Measurements from ENCODE around the gene ARMH3.

ARMH3 gene

DNA sequence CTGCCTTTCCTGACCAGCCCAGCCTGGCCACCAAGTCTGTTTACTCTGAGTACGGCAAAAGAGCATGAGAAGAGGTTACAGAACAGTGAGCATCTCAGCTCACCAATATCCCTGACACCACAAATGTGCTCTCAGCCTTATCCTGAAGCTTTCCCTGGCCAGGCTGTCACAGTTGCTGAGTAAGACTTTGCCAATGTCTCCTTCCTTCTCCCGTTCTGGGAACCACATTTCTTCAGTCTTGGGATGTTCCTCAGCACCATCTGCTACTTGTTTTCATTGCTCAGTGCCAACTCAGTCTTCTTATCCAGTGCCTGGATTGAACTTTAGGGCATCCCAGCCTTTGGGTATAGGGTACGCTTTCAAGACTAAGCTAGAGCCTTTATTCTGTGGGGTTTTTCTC is 205.2 kb downstream of the ARMH3 start:
- no peak for DNase-seq

DNA sequence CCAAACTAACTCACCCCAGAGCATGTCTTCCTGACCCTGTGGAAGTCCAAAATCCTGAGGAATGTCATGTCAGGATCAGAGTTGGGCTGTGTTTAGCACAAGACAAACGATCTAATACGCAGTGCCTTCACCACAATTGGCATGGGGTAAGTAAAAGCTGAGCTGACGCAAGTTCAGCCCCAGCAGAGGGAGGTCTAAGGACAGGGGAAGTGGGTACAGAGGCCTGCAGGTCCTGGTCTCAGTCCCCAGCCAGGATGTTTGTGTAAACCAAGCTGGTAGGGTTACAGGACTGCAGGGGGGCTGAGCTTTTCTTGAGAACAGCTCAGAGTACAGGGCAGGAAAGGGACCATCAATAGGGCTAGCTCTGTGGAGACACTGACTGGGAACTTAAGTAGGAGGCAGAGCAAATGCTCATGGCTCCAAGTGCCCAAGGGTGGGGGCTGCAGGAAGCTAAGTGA is 207.1 kb downstream of the ARMH3 start:
- DNase-seq, result no peak

DNA sequence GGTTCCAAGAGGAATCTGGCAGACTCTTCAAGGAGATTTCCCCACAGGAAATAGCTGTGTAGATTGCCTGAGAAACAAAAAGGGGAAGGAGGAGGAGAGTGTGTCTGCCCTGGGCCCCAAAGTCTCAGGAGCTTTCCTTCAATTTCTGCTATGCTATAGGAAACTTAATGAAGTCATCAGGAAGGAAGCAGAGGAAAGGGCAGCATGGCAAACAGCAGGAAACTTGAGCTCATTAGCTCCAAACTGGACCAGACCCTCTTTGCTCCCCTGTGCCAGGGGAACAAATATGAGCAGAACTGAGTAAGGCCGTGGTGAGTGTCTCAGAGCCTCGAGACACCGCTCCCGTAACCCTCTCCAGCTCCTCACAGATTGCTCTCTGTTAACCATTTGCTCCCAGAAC is 207.6 kb downstream of the ARMH3 start:
- DNase-seq, result no peak

DNA sequence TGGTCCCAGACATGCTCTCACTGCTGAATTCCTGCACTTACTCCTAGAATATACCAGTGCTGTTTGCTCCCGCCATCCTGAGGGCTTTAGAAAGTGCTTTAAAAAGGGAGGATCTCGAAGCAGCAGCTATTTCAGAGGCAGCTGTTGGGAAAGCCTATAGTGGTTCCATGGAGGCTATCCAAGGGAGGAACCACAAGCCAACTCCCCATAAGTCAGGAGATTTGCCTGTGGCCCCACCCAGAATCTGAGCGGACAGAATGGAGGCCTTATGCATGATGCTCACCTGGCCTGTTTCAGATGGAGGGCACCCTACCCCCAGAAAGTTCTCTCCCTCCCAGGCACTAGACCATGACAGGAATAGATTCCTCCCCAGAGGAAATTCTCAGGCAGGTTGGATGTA is 210.1 kb downstream of the ARMH3 start:
- DNase-seq, result no peak

DNA sequence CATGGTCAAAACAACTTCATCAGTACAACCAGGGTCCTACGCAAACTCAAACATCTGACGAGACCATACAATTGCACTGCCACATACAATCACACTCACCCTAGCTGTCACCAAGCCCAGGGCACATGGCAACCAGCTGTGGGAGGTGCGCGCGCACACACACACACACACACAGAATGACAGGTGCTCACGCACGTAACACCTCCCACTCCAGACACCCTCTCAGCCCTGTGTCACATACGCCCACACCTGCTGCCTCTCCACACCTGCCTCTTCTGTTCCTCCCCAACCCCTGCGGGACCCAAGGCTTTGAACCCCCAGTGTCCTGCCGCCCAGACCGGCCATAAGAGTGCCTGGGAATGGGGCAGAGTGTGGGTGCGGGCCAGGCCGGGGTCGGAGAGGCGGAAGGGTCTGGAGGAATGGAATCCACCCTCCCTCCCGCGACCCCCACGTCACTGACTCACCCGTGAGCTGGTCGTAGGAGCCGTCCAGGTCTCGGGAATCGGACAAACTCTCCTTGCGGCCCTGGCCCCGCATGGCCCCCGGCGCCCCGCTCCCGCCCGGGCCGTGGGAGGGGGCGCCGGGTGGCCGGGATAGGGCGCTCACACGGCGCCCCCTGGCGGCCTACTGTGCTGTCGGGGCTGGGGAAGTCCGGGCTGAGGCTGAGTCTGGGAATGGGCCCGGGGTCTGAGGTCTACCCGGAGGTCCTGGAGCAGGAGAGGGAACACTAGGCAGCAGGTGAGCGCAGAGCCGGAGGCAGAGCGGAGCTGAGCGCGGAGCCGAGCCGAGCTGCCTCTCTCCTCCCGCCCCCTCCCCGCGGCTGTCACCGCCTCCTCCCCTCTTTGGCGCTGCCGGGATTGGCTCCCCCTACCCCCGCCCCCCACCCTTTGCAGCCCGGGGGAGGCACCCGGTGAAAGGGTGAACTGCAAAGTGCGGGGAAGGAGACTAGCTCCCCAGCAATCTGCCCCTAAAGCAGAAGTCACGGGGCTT is 212.6 kb downstream of the ARMH3 start, which contains the start of gene KCNIP2:
Gene KCNIP2 (minus strand): TSS at position 769 of the 990 bp plus-strand sequence. CDS start 232 bp downstream, at position 537.
- peak; percentile 75 for DNase-seq

DNA sequence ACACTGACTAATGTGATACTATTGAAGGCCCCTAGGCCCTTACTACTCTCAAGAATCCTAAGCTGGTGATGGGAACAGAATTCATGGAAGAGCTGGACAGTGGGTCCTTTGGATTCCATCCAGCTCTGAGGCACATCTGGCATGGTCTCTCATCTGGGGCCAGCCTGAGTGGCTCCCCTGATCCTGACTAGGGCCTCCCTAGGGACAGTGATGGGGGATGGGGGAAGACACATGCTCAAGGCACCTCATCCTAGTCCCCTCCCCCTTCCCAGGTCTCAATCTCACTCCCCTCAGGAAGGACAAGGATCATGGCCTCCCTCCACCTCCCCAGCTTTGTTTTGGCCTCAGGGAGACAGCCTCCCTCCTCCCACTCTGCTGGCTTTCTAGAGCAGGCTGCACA is 214.1 kb downstream of the ARMH3 start:
- no peak for DNase-seq

DNA sequence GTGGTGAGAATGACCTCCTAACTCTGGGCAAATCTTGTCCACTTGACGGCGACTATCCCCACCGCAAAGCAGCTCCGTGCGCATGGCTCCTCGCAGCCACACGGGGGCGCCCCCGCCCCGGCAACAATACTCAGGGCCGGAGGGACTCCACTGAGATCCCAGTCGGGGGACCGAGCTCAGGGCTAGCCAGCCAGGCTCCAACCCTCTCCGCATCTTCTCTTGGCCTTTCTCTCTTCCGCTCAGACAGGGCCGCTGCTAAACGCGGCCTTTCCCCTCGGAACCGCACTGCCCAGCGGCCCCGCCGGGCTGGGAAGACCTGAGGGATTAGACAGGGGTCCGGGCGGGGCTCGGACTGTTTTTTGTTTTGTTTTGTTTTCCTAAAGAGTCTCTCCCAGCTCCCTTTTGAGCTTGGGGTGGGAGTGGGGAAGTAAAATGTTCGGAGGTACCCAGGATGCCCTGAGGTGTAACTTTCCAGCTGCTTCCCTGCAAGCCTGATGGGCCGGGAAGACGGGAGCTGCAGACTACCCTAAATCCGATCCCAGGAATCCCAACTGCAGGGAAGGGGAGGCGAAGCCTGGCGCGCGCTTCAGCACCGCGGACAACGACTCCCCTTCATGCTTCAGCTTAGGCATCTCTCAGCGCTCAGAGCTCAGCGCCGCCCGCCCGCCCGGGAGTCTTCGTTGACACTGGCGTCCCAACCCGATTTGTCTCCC is 215.1 kb downstream of the ARMH3 start:
- DNase-seq, result peak; percentile 80

DNA sequence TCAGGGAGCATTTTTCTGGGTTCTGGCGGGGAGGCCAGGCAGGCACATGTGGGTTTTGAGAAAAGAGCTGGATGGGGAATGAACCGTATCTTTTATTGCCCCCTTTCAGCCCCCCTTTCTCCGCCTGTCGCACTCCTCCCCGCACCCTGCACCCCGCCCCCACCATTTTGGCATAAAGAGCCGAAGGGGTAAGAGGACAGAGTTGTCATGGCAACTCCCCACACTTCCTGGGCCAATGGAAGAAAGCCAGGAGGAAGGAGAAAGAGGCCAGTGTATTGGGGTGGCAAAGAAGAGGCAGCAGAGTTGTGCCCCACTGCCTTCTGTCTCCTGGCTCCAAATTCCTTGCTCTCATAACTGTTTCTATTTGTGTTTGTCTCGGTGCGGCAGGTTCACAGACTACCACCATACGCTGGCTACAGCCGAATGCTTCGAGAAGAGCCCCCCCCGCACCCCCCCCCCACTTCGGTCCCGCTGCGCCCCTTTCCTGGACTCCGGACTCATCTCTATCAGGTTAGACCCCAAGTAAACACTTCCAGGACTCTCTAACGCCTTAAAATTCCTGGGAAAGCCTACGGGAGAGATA is 215.8 kb downstream of the ARMH3 start:
- no peak for DNase-seq

DNA sequence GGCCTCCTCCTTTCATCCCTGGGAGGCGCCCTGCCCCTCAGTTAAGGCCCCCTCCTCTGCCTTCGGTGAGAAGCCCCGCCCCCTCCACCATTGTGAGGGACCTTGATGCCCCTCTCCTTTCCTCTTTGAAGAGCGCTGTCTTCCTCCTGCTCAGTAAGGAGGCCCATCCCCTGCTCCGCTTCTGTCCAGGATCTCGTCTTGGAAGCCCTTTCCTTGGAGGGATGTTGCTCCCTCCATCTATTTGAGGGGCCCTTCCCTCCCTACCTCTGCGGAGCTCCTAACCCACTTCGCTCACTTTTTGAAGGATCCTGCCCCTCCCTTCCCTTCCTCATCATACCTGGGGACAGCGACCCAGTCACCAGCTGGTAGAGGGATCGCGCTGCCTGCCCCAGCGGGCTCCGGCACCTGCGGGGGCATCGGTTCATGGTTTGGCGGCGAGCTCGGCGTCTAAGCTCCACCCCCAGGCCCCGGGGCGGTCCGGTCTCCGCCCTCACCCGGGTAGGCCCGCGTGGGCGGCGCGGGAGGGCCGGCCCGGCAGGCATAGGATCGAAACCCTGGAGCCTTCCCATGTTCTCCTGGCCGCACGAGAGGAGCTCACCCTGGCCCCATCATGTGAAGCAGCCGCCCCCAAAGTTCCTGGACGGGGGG is 216.4 kb downstream of the ARMH3 start:
- peak; percentile 59 for DNase-seq

DNA sequence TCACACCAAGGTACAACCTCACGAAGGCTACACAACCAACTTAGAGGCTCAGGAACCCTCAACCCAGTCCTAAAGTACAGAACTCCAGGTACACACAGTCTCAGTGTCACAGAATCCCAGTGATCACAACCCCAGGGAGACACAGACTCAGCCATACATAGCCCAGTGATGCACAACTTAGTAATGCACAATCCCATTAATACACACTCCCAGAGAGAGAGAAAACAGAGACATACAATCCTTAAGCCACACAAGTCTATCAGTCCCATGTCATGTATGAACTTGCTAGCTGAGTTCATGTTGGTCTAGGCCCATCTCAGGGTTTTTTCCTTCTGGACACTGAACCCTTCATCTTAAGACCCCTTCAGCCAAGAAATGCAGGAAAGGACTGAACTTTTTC is 217.0 kb downstream of the ARMH3 start:
- DNase-seq, result no peak

DNA sequence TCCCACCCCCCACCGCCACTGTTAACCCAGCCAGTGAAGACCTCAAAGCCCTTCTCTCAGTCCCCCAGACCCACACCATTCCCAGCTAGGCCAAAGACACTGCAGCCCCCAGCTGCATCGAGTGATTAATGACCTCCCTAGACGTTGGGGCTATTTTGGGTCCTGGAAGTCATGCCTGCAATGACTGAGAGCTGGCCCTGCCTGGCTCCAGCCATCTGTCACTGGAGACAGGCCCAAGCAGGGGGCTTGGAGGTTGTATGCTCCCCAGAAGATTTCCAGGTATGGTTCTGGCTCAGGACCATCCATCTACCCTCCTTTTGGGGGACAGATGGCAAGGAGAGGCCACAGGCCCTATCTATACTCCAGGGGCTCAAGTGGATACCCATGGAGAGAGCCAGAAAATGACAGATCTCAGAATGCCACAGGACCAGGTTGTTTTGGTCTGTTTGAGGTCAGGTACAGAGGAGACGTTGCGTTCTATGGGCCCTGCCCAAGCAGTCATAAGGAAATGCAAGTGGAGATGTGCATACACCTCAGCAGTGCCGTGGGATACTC is 217.5 kb downstream of the ARMH3 start:
- DNase-seq, result no peak

DNA sequence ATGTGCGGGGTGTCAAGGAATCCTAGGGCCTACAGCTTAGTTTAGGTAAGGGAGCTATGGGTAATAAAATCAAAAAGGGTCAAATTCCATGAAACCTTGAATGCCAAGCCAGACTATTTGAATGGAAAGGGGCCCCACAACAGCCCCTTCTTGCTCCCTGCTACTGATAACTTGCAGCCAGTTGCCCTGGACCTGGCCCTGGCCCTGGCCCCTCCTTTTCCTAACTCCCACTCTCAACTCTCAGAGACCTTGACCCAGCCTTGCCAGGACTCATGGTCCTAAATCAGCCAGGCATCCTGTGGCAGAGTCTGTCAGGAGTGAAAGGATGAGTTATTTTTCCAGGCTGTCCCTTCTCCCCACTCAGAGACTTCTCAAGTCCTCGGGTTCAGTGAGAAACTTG is 218.2 kb downstream of the ARMH3 start:
- no peak for DNase-seq

DNA sequence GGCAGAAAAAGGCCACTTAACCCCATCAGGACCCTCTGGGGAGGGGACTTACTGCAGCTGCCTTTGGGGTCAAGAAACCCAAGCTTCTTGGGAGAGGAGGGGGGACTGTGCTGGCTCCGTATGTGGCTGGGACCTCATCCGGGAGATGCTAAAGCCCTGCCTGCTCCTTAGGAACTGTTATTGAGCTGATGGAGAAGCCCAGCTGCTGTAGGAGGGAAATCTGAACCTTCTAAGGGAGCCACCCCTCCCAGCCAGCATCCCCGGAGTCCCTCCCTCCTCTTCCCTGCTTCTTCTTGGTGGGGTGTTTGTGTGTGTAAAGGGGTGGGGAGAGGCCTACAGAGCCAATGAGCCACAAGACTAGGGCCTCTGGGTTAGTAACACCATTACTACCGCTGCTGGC is 220.6 kb downstream of the ARMH3 start:
- DNase-seq, result no peak

DNA sequence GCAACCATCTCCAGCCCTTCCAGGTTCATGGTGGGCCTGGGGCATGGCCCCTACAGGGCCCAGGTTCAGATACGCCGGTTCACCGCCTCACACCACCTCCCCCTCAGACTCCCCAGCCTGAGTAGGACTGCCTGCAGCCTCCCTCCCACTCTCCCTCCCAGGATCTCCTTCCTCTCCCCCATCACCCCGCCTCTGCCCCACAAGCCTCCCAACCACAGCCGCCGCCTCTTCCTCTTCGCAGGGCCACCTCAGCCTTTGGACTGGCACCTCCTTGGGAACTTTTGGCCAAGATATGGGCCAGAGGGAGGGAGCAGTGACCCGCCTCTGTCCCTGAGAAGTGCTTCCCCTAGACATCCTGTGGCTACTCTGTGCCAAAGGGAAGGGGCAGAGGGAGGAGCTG is 221.6 kb downstream of the ARMH3 start:
- peak; percentile 41 for DNase-seq

DNA sequence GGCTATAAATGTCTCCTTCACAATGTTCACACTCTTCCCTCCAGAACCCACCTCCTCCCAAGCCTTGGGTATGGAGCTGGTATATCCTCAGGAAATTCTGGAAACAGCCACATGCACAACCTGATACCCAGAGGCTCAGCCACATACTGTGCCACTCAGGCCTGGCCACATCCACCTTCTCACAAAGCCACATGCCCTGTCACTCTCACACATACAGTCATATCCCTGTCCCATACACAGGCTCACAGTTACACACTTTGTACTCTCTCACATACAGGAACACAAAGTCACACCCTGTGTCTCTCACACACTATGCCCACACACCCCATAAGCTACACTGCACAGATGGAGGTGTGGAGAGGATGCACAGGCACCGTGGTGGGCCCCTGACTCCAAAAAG is 222.5 kb downstream of the ARMH3 start:
- DNase-seq, result no peak

DNA sequence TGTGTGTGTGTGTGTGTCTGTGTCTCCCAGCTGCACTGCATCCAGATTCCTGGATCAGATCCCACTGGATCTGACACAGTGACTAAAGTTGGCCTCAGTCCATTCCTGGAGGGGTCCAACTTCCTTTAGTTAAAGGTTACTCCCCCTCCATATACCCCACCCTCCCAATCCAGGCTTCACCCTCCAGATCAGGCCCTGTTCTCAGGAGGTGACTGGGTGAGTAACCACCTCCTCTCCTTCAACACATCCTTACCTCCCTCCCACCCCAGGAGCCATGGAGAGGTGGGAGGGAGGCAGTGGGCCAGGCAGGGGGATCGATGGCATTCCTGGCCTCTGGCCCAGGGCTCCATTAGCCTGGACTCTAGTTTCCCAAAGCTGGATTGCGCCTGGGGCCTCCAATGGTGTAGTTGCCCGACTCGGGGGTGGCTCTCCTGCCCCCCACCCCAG is 223.6 kb downstream of the ARMH3 start:
- DNase-seq, result no peak

DNA sequence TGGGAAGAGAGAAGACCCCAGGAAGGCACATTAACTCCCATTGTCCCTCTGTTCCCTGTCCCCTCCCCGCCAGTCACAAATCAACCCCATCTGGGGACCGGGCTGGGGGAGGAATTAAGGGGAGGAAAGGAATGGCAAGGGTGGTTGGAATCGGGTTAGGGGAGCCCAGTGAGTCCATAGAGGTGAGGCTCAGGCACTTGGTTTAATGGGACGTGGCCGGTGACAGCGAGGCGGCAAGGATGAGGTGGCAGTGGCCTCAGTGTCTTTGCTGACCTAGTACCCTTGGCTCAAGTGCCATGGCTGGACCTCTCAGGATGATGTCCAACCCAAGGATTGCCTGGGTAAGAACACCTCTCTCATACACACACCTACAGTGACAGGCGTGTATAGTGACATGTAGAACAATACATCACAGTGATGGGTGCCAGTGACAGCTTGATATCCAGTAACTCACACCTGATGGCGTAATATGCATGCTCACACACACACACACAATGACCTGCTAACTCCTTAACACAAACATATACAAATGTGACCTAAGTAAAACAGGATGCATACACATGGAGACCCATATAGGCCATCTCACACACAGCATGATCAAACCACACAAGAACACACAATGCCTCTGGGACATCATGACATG is 224.7 kb downstream of the ARMH3 start:
- no peak for DNase-seq

DNA sequence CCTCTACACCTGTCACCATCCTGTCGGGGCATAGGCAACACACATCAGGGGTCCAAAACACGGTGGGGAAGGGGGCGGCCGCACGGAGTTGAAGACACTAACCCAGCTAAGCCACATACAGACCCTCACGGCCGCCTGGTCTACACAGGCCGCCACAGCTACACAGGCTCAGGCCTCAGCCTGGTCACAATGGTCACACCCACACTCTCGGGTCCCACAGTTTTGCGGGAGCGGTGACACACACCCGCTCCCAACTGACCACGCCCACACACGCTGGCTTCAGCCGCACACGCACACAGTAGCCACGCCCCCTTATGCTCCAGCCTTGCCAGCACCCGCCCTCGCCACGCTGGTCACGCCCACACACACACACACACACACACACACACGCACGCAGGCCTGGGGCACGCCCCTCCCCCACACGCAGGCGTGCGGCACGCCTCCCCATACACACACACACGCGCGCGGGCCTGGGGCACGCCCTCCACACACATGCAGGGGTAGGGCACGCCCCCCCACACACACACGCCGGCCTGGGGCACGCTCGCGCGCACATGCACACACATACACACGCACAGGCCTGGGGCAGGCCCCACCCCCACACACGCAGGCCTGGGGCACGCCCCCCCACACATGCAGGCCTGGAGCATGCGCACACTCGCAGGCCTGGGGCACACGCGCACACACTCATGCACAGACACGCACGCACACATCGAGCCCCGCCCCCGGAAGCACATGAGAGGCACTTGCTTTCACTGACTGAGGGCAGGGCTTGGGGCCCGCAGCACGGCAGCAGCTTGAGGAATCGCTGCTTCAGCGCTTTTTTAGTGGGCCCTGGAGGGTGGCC is 225.4 kb downstream of the ARMH3 start:
- DNase-seq, result peak; percentile 96

DNA sequence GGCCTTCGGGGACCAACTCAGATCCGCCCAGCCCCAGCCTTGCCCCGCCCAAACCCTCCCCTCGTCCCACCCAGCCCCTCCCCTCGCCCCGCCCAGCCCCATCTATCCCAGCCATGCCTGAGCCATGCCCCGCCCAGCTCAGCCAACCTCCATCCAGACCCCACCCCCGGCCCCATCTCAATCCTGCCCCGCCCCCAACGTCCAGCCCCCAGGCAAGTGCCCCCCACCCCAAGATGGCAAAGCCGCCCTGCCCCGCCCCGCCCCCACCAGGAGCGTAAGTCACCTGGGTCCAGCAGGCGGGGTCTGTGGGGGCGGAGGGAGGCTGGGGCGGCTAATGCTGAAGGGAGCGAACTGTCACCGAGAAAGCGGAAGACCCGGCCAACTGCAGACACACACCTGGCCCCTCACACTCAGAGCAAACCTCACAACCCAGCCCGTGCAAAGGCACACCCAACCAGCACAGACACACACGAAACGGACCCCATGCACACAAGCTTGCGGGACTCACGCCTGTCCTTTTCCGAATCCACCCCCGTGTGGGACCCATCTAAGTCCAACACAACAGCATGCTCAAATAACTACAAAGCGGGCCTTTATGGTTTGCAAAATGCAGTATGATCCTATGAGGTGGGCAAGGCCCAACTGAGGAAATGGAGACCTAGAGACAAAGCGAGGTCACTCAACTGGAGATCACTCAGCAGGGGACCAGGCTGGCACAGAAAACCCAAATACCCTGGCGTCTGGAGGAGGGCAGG is 226.2 kb downstream of the ARMH3 start:
- DNase-seq, result peak; percentile 88
